Measurements from ENCODE around the gene NR6A1. TPM values are rescaled to one million over a fixed set of nuclear protein-coding genes. Genes with fewer than 3 reads are reported as not detected.

The NR6A1 gene
- total RNA-seq, 1 donor: 0.36 TPM

DNA sequence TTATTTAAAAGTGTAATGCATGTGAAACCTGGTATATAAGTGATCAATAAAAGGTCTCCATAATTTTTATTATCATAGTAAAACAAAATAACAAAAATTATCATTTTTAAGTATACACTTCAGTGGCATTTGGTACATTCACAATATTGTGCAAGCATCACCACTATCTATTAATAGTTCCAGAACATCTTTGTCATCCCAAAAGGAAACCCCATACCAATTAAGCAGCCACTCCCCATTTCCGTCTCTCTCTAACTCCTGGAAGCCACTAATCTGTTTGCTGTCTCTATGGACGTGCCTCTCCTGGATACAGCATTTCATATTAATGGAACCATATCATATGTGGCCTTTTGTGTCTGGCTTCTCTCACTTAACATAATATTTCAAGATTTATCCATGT, 13.4 kb upstream of the NR6A1 start:
- Histone ChIP-seq H3K36me3 (ENCODE audit: insufficient read depth, low read length) (no peaks in the 10 kb centered on the region), H3K4me2 (ENCODE audit: insufficient read depth, low read length) (peak overlapping the region; percentile 28), H2AFZ (ENCODE audit: low read length) (no peak overlapping the region), H3K4me3 (ENCODE audit: insufficient read depth, low read length) (no peak overlapping the region), H3K79me2 (ENCODE audit: insufficient read depth, low read length) (no peaks in the 10 kb centered on the region), H4K20me1 (ENCODE audit: insufficient read depth, low read length) (no peaks in the 10 kb centered on the region), H3K4me1 (ENCODE audit: insufficient read depth, low read length) (peaks cover 12% of the 10 kb centered on the region), H3K27ac (ENCODE audit: low read depth, low read length) (no peak overlapping the region), H3K27me3 (ENCODE audit: insufficient read depth, low read length) (no peaks in the 10 kb centered on the region), H3K9me3 (ENCODE audit: low read depth, low read length) (no peaks in the 10 kb centered on the region)
- peak; percentile 65 for DNase-seq (ENCODE audit: insufficient read length, low spot score, missing footprints)
- TF ChIP-seq, protein P1, sequence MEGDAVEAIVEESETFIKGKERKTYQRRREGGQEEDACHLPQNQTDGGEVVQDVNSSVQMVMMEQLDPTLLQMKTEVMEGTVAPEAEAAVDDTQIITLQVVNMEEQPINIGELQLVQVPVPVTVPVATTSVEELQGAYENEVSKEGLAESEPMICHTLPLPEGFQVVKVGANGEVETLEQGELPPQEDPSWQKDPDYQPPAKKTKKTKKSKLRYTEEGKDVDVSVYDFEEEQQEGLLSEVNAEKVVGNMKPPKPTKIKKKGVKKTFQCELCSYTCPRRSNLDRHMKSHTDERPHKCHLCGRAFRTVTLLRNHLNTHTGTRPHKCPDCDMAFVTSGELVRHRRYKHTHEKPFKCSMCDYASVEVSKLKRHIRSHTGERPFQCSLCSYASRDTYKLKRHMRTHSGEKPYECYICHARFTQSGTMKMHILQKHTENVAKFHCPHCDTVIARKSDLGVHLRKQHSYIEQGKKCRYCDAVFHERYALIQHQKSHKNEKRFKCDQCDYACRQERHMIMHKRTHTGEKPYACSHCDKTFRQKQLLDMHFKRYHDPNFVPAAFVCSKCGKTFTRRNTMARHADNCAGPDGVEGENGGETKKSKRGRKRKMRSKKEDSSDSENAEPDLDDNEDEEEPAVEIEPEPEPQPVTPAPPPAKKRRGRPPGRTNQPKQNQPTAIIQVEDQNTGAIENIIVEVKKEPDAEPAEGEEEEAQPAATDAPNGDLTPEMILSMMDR (IDR thresholded peaks at IDR 0.05; ENCODE audit: extremely low read depth, low read depth, low read length): no peak

DNA sequence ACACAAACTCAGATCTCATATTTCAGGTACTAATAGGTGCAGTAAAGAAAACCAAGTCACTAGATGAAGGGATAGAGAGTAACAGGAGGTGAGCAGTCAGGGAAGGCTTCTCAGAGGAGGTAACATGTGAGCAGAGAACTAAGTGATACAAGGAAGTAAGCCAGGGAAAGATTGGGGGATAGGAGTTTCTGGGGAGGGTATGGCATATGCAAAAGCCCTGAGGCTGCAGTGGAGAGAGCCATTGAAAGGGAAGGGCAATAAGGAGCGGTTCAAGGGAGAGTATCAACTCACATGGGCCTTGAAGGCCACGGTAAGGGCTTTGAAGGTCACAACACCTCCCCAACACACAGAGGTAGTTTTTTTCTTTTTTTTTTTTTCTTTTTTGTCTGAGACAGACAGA, 12.7 kb upstream of the NR6A1 start:
- no peaks in the 10 kb centered on the region for H4K20me1 ChIP-seq (ENCODE audit: insufficient read depth, low read length)
- no peak overlapping the region for H3K4me2 ChIP-seq (ENCODE audit: insufficient read depth, low read length)
- H3K27ac ChIP-seq (ENCODE audit: low read depth, low read length): no peak overlapping the region
- peaks cover 17% of the 10 kb centered on the region for H3K4me1 ChIP-seq (ENCODE audit: insufficient read depth, low read length)
- H3K4me3 ChIP-seq (ENCODE audit: insufficient read depth, low read length): no peak overlapping the region
- no peaks in the 10 kb centered on the region for H3K27me3 ChIP-seq (ENCODE audit: insufficient read depth, low read length)
- H3K79me2 ChIP-seq (ENCODE audit: insufficient read depth, low read length): no peaks in the 10 kb centered on the region
- no peaks in the 10 kb centered on the region for H3K36me3 ChIP-seq (ENCODE audit: insufficient read depth, low read length)
- no peak for DNase-seq (ENCODE audit: insufficient read length, low spot score, missing footprints)
- TF ChIP-seq, protein P1 (IDR thresholded peaks at IDR 0.05; ENCODE audit: extremely low read depth, low read depth, low read length): no peak
- H3K9me3 ChIP-seq (ENCODE audit: low read depth, low read length): no peaks in the 10 kb centered on the region
- H2AFZ ChIP-seq (ENCODE audit: low read length): no peak overlapping the region

DNA sequence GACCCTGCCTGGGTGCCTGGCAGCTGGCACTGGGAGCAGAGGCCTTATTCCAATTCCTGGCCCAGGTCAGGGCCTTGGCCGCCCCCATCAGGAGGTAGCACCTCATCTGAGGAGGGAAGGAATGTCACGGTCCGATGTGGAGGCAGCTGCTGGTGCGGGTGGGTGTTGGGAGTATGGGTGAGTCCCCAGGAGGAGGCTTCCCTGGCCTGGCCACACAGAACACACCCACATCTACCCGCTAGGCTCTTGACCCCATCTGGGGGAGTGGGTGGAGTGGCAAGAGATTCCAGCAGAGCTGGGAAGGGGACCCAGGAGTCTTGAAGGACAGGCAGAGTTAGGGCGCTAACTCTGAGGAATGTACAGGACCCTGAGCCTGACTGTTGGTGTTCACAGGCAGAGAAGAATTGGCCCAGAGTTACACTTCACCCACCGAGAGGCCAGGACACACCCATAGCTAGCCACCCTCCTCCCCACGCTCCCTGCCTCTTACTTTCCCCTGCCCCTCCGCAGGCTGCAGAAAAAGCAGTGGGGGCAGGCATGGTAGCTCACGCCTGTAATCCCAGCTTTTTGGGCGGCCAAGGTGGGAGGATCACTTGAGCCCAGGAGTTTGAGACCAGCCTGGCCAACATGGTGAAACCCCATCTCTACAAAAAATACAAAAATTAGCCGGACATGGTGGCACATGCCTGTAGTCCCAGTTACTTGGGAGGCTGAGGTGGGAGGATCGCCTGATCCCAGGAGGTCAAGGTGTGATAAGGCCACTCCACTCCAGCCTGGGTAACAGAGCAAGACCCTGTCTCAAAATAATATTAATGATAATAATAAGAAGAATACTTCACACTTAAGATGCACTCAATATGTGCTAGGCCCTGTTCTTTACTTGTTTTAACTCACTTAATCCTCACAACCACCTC, 11.8 kb upstream of the NR6A1 start:
- no peaks in the 10 kb centered on the region for H3K79me2 ChIP-seq (ENCODE audit: insufficient read depth, low read length)
- no peaks in the 10 kb centered on the region for H3K9me3 ChIP-seq (ENCODE audit: low read depth, low read length)
- H3K27ac ChIP-seq (ENCODE audit: low read depth, low read length): no peak overlapping the region
- no peaks in the 10 kb centered on the region for H3K27me3 ChIP-seq (ENCODE audit: insufficient read depth, low read length)
- H3K4me2 ChIP-seq (ENCODE audit: insufficient read depth, low read length): no peak overlapping the region
- TF ChIP-seq, protein P1 (IDR thresholded peaks at IDR 0.05; ENCODE audit: extremely low read depth, low read depth, low read length): no peak
- no peak overlapping the region for H3K4me3 ChIP-seq (ENCODE audit: insufficient read depth, low read length)
- H3K36me3 ChIP-seq (ENCODE audit: insufficient read depth, low read length): no peaks in the 10 kb centered on the region
- H2AFZ ChIP-seq (ENCODE audit: low read length): no peak overlapping the region
- H3K4me1 ChIP-seq (ENCODE audit: insufficient read depth, low read length): peaks cover 21% of the 10 kb centered on the region
- H4K20me1 ChIP-seq (ENCODE audit: insufficient read depth, low read length): no peaks in the 10 kb centered on the region
- no peak for DNase-seq (ENCODE audit: insufficient read length, low spot score, missing footprints)

DNA sequence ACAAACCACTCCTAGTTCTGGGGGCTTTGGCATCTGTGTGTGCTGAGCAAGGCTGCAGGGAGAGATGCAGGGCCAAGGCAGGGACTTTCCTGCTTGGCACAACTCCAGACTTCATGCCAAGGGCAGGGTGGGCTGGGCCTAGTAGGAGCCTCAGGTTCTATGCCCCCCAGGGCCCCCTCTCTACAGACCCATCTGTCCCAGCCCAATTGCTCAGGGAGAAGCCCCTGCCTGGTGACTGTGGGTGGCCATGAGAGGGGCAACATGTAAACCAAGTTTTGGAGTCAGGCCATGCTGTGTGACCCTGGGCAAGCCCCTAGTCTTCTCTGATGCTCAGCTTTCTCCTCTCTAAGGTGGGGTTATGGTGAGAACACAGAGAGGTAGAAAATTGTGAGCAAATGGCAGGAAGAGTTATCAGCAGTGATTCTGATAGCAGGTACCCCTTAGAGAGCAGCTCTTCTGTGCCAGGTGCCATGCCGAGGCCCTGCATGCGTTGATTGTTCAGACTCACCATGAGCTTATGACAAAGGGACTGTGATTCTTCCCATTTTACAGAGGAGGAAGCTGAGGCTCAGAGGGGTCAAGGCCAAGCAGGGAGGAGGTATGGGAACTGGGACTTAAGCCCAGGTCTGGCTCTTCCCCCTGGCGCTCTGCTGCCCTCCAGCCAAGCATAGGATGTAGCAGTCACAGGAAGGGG, 11.0 kb upstream of the NR6A1 start:
- Histone ChIP-seq H3K4me2 (ENCODE audit: insufficient read depth, low read length) (no peak overlapping the region), H3K36me3 (ENCODE audit: insufficient read depth, low read length) (no peaks in the 10 kb centered on the region), H3K4me1 (ENCODE audit: insufficient read depth, low read length) (peaks cover 21% of the 10 kb centered on the region), H3K9me3 (ENCODE audit: low read depth, low read length) (no peaks in the 10 kb centered on the region), H3K4me3 (ENCODE audit: insufficient read depth, low read length) (no peak overlapping the region), H3K27ac (ENCODE audit: low read depth, low read length) (no peak overlapping the region), H4K20me1 (ENCODE audit: insufficient read depth, low read length) (no peaks in the 10 kb centered on the region), H3K79me2 (ENCODE audit: insufficient read depth, low read length) (no peaks in the 10 kb centered on the region), H2AFZ (ENCODE audit: low read length) (no peak overlapping the region), H3K27me3 (ENCODE audit: insufficient read depth, low read length) (peaks cover 2% of the 10 kb centered on the region)
- peak; percentile 49 for DNase-seq (ENCODE audit: insufficient read length, low spot score, missing footprints)
- TF ChIP-seq, protein P1 (IDR thresholded peaks at IDR 0.05; ENCODE audit: extremely low read depth, low read depth, low read length): no peak

All from osteoblast (primary cell).